GM12872 (cell line): ENCODE results near the gene POU5F2.
A peak's percentile ranks its signal among the peaks of the same experiment; 100 is the strongest.

Experiments used
- CTCF ChIP-seq: IDR thresholded peaks from 3 replicates; pipeline ENCODE4 v1.5.1; 2011; ENCODE audit warnings: low read depth, mild to moderate bottlenecking, low read length, moderate library complexity; ENCODE audit not compliant: insufficient read depth

Gene POU5F2

GRCh38 chr5:93741136-93741811 is at the start of gene POU5F2:
POU5F2 (minus strand) TSS chr5:93741600; CDS start chr5:93741563, 37 bp downstream.
- peak; percentile 22; the same call in 1 of the 3 replicates for TF ChIP-seq CTCF

DNA sequence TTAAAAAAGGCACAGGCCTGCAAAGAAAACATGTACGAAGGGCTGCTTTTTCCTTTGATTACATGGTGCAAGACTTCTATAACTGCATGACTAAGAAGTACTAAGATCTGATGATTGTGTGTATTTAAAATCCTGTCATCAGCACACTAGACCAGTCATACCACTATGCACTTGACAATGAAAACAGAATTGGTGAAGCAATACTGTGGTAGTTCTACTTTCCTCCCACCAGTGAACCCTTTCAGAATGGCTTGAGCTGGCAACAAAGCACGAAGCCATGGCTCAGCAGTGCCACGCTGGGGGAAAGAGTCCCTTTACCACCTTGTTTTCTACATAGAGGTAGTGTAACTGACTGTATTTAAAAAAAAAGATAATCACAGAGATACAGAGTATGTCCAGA is 49.0 kb upstream of the POU5F2 start:
- TF ChIP-seq CTCF, result no peak

- TF ChIP-seq CTCF, result no peak
Observed at GRCh38 chr5:93789173-93790067, 48.0 kb upstream of the POU5F2 start.

DNA sequence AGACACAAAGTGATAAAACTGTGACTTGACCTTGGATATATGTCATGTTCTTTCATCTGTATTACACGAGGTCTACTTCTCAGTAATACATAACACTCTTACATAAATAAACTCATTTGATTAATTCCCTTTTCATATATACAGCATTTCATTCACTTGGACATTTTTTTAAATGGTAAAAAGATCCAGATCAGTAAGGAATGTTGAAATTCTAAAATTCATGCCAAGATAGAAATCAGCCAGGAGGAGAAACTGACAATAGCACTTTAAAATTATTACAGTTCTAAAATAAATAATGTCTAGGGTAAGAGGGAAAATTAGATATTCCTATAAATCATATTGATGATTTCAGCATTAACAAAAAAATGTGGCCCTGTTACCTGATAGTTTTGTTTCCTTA is 46.2 kb upstream of the POU5F2 start:
- TF ChIP-seq CTCF, result no peak

DNA sequence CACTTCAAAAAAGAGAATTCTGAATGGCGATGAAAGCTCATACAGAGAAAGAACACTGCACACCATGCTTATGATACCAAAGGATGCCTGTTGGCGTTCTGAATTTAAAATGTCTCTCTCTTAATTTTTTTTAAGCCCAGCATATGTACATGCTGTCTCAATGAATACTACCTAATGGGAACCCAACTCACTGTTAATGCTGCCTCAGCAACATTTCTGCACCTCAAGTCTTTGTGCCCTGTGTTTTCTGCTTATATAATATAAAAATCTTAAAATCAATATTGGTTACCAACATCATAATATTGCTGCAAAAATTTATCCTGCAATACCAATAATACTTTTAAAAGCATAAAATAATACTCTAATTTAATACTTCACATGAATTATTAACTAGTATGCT is 44.1 kb upstream of the POU5F2 start:
- TF ChIP-seq CTCF, result no peak

- TF ChIP-seq CTCF, result no peak
Observed at GRCh38 chr5:93782978-93783377, 41.6 kb upstream of the POU5F2 start.

DNA sequence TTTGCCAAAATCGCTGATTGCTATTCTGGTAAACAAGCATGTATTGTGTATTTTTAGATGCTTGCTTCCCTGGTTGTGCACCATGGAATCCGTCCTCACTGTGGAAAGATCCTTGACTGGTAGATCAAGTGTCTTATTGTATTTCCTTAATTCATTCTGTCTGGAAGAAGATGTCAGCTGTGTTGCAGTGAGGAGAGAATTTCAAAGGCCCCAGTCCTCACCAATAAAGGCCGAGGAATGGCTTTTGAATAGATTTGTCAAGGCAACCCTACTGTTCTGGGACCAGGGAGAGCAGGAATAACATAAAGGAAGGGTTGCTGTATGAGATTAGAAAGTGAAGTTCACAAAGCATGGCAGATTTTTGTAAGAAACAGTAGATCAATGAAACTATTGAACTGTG is 36.2 kb upstream of the POU5F2 start:
- TF ChIP-seq CTCF, result no peak
